Measurements from ENCODE around the gene CTBS. TPM values are rescaled to one million over a fixed set of nuclear protein-coding genes. Genes with fewer than 3 reads are reported as not detected.

CTBS gene
- total RNA-seq, 2 experiments from 2014 or later: 13.5 to 18.3 TPM

GRCh38 chr1:84587099-84587498 is 12.9 kb upstream of the CTBS start:
- DNase-seq (no peak), ATAC-seq (no peak)
- no peaks in the 10 kb centered on the region for H3K4me1 Mint-ChIP-seq (ENCODE audit: low read depth)
- no peak for TF ChIP-seq CTCF (IDR thresholded peaks at IDR 0.05)
- intact Hi-C loops (cut with micrococcal nuclease): no loop called here
- H3K27me3 Mint-ChIP-seq: no peaks in the 10 kb centered on the region
- no peak overlapping the region for H3K27ac Mint-ChIP-seq
- ChIA-PET POLR2A (no interaction called here), CTCF (no interaction called here)
- H3K36me3 Mint-ChIP-seq (ENCODE audit: low read depth): no peaks in the 10 kb centered on the region
- H3K9me3 Mint-ChIP-seq: no peaks in the 10 kb centered on the region
- H3K4me3 Mint-ChIP-seq: no peak overlapping the region

GRCh38 chr1:84585803-84586202 is 11.6 kb upstream of the CTBS start:
- DNase-seq: no peak
- ChIA-PET CTCF (interaction anchor here (2.9 kb wide), 1 partner anchor 34 kb away, joined by 11 read pairs; no protein-coding TSS in a partner anchor), POLR2A (interaction anchor here (2.0 kb wide), 1 partner anchor 11 kb away, joined by 10 read pairs; the partner anchor contains the start of gene CTBS)
- intact Hi-C loops (cut with micrococcal nuclease): no loop called here
- Mint-ChIP-seq H3K4me1 (ENCODE audit: low read depth) (no peaks in the 10 kb centered on the region), H3K36me3 (ENCODE audit: low read depth) (no peaks in the 10 kb centered on the region), H3K27ac (no peak overlapping the region), H3K9me3 (no peaks in the 10 kb centered on the region), H3K27me3 (no peaks in the 10 kb centered on the region), H3K4me3 (no peak overlapping the region)
- TF ChIP-seq CTCF (IDR thresholded peaks at IDR 0.05): no peak
- ATAC-seq: no peak

GRCh38 chr1:84584126-84584525 is 9.9 kb upstream of the CTBS start:
- H3K27me3 Mint-ChIP-seq: no peaks in the 10 kb centered on the region
- intact Hi-C loops (cut with micrococcal nuclease): no loop called here
- ATAC-seq: no peak
- POLR2A ChIA-PET: interaction anchor here (2.0 kb wide), 1 partner anchor 10 kb away, joined by 10 read pairs; the partner anchor contains the start of gene CTBS
- no peak for DNase-seq
- H3K9me3 Mint-ChIP-seq: no peaks in the 10 kb centered on the region
- CTCF ChIA-PET: interaction anchor here (1.1 to 2.9 kb wide), 3 partner anchors 13 to 140 kb away, joined by 3 to 11 read pairs (median 3); no protein-coding TSS in a partner anchor
- H3K36me3 Mint-ChIP-seq (ENCODE audit: low read depth): no peaks in the 10 kb centered on the region
- H3K27ac Mint-ChIP-seq: no peak overlapping the region
- no peak for TF ChIP-seq CTCF (IDR thresholded peaks at IDR 0.05)
- H3K4me3 Mint-ChIP-seq: no peak overlapping the region
- no peaks in the 10 kb centered on the region for H3K4me1 Mint-ChIP-seq (ENCODE audit: low read depth)

- intact Hi-C loops (cut with micrococcal nuclease): no loop called here
- H3K27ac Mint-ChIP-seq: no peak overlapping the region
- no peaks in the 10 kb centered on the region for H3K36me3 Mint-ChIP-seq (ENCODE audit: low read depth)
- CTCF ChIA-PET: interaction anchor here (1.1 to 2.9 kb wide), 3 partner anchors 14 to 141 kb away, joined by 3 to 11 read pairs (median 3); no protein-coding TSS in a partner anchor
- H3K27me3 Mint-ChIP-seq: no peaks in the 10 kb centered on the region
- ATAC-seq: no peak
- H3K4me3 Mint-ChIP-seq: no peak overlapping the region
- no peak for DNase-seq
- TF ChIP-seq CTCF (IDR thresholded peaks at IDR 0.05): no peak
- no peaks in the 10 kb centered on the region for H3K4me1 Mint-ChIP-seq (ENCODE audit: low read depth)
- no peaks in the 10 kb centered on the region for H3K9me3 Mint-ChIP-seq
- POLR2A ChIA-PET: interaction anchor here (1.0 to 2.0 kb wide), 3 partner anchors 9 to 77 kb away, joined by 3 to 11 read pairs (median 10); partner anchors contain the start of genes CTBS, GNG5 and SPATA1
These were observed 9.4 kb upstream of the CTBS start for GRCh38 chr1:84583648-84584047.

- Mint-ChIP-seq H3K36me3 (ENCODE audit: low read depth) (no peaks in the 10 kb centered on the region), H3K27ac (no peak overlapping the region), H3K9me3 (no peaks in the 10 kb centered on the region), H3K27me3 (no peaks in the 10 kb centered on the region), H3K4me1 (ENCODE audit: low read depth) (no peaks in the 10 kb centered on the region), H3K4me3 (no peak overlapping the region)
- CTCF ChIA-PET: interaction anchor here (1.0 to 2.9 kb wide), 2 partner anchors 37 to 77 kb away, joined by 3 to 11 read pairs; partner anchors contain the start of genes GNG5 and SPATA1
- POLR2A ChIA-PET: interaction anchor here (1.0 to 1.4 kb wide), 2 partner anchors 9 to 77 kb away, joined by 3 to 11 read pairs; partner anchors contain the start of genes CTBS, GNG5 and SPATA1
- intact Hi-C loops (cut with micrococcal nuclease): no loop called here
- DNase-seq (no peak), ATAC-seq (no peak)
- no peak for TF ChIP-seq CTCF (IDR thresholded peaks at IDR 0.05)
These were observed 8.8 kb upstream of the CTBS start for GRCh38 chr1:84582802-84583587.
